ENCODE data around the gene HCRT.
"Not testable (repeated sequence)": the region's sequence is repeated elsewhere in the genome, so short reads cannot be mapped to it uniquely, and the experiment has no call there.

HCRT gene

DNA sequence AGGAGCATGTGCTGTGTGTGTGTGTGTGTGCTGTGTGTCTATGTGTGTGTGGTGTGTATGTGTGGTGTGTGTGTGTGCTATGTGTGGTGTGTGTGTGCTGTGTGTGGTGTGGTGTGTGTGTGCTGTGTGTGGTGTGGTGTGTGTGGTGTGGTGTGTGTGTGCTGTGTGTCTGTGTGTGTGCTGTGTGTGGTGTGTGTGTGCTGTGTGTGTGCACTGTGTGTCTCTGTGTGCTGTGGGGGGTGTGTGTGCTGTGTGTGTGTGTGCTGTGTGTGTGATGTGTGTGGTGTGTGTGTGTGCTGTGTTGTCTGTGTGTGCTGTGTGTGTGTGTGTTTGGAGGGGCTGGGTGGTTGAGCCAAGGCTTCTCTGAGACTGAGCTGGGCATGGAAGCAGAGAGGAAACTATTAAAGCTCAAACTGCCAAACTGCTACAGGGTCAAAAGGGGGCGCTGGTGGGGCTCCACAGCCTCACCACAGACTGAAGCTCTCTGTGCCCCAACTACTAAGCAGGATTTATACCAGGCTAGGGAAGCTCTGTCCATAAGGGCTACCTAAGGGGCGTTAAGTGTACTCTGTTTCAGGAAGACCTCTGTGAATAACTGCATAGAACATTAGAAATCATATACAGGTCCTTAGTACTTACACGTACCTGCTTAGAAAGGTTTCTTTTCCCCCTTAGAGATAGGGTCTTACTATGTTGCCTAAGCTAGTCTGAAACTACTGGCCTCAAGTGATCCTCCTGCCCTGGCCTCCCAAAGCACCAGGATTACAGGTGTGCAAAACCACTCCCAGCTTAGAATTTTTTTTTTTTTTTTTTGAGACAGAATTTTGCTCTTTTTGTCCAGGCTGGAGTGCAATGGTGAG lies 36.9 kb upstream of the HCRT start:
- Histone ChIP-seq H3K27ac (no peak overlapping the region), H3K9ac (ENCODE audit: insufficient read length) (no peak overlapping the region), H3K36me3 (ENCODE audit: insufficient read depth, low read length) (no peaks in the 10 kb centered on the region; the same call in 1 of the 2 replicates), H3K4me3 (no peak overlapping the region), H3K9me3 (ENCODE audit: low read depth, low read length) (no peaks in the 10 kb centered on the region)
- no peak for DNase-seq (ENCODE audit: low read depth, low spot score)
- TF ChIP-seq POLR2AphosphoS5 (IDR thresholded peaks at IDR 0.05; ENCODE audit: borderline replicate concordance, low read depth, low read length) (no peak), FOXP2 (optimal IDR thresholded peaks at IDR 0.05; ENCODE audit: control extremely low read depth, extremely low read length, insufficient read depth) (no peak), EZH2 (IDR thresholded peaks at IDR 0.05) (no peak)

DNA sequence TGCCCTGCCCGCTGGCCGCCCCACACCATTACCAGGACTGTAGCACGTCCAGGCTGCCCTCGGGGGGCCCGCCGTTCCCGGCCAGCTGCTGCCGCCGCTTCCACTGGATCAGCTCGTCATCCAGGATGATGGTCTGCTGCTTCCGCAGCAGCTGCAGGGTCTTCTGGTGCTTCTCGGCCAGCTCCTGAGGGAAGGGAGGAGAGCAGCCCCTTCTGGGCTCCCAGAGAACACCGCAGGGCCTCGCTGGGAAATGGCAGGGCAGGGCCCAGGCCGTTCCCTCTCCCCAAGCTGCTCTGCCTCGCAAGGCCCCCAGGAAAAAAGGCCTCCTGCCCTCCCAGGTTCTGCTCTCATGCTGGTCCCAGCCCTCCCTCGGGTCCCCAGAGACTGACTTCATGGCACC lies 34.0 kb upstream of the HCRT start:
- H3K27ac ChIP-seq; H3K36me3 ChIP-seq (ENCODE audit: insufficient read depth, low read length); H3K4me3 ChIP-seq; H3K9ac ChIP-seq (ENCODE audit: insufficient read length); H3K9me3 ChIP-seq (ENCODE audit: low read depth, low read length); DNase-seq (ENCODE audit: low read depth, low spot score): not testable (repeated sequence)

GRCh38 chr17:42214156-42214555 lies 28.9 kb upstream of the HCRT start:
- H3K9ac ChIP-seq (ENCODE audit: insufficient read length): no peak overlapping the region
- H3K4me3 ChIP-seq: no peak overlapping the region
- H3K27ac ChIP-seq: no peak overlapping the region
- H3K9me3 ChIP-seq (ENCODE audit: low read depth, low read length): no peaks in the 10 kb centered on the region
- H3K36me3 ChIP-seq (ENCODE audit: insufficient read depth, low read length): peaks cover 15% of the 10 kb centered on the region
- TF ChIP-seq POLR2AphosphoS5 (IDR thresholded peaks at IDR 0.05; ENCODE audit: borderline replicate concordance, low read depth, low read length) (no peak), EZH2 (IDR thresholded peaks at IDR 0.05) (no peak), FOXP2 (optimal IDR thresholded peaks at IDR 0.05; ENCODE audit: control extremely low read depth, extremely low read length, insufficient read depth) (no peak)
- DNase-seq (ENCODE audit: low read depth, low spot score): no peak

- no peak overlapping the region for H3K4me3 ChIP-seq
- H3K36me3 ChIP-seq (ENCODE audit: insufficient read depth, low read length): peaks cover 16% of the 10 kb centered on the region
- no peak for TF ChIP-seq POLR2AphosphoS5 (IDR thresholded peaks at IDR 0.05; ENCODE audit: borderline replicate concordance, low read depth, low read length)
- TF ChIP-seq EZH2 (IDR thresholded peaks at IDR 0.05): no peak
- no peak for TF ChIP-seq FOXP2 (optimal IDR thresholded peaks at IDR 0.05; ENCODE audit: control extremely low read depth, extremely low read length, insufficient read depth)
- no peak for DNase-seq (ENCODE audit: low read depth, low spot score)
- H3K9me3 ChIP-seq (ENCODE audit: low read depth, low read length): no peaks in the 10 kb centered on the region
- H3K27ac ChIP-seq: no peak overlapping the region
- H3K9ac ChIP-seq (ENCODE audit: insufficient read length): no peak overlapping the region
Observed at GRCh38 chr17:42212382-42212781, 27.1 kb upstream of the HCRT start.

GRCh38 chr17:42211921-42212341 lies 26.7 kb upstream of the HCRT start:
- DNase-seq (ENCODE audit: low read depth, low spot score); H3K9me3 ChIP-seq (ENCODE audit: low read depth, low read length); H3K27ac ChIP-seq; H3K9ac ChIP-seq (ENCODE audit: insufficient read length); H3K4me3 ChIP-seq: not testable (repeated sequence)
- H3K36me3 ChIP-seq (ENCODE audit: insufficient read depth, low read length): peaks cover 19% of the 10 kb centered on the region

DNA sequence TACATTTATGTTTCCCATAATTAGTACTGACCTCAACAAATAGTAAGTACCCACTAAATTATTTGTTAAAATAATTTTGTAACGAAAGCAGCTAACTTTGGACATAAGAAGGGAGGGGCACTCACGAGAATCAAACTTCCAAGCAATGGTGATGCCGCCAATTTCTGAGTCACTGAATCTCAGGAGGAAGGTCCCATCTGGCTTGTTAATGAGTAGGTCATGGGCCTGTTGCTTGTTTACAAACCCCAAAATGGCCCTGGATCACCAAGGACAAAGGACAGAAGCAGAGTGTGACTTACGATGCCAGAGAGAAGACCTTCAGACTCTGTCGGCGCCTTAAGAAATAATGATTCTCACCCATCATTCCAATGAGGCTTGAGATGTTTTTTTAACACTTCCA lies 24.8 kb upstream of the HCRT start:
- no peak for DNase-seq (ENCODE audit: low read depth, low spot score)
- no peaks in the 10 kb centered on the region for H3K9me3 ChIP-seq (ENCODE audit: low read depth, low read length)
- H3K27ac ChIP-seq: no peak overlapping the region
- H3K9ac ChIP-seq (ENCODE audit: insufficient read length): no peak overlapping the region
- H3K4me3 ChIP-seq: no peak overlapping the region
- no peak for TF ChIP-seq EZH2 (IDR thresholded peaks at IDR 0.05)
- no peak for TF ChIP-seq POLR2AphosphoS5 (IDR thresholded peaks at IDR 0.05; ENCODE audit: borderline replicate concordance, low read depth, low read length)
- no peak for TF ChIP-seq FOXP2 (optimal IDR thresholded peaks at IDR 0.05; ENCODE audit: control extremely low read depth, extremely low read length, insufficient read depth)
- H3K36me3 ChIP-seq (ENCODE audit: insufficient read depth, low read length): peaks cover 19% of the 10 kb centered on the region

- peaks cover 19% of the 10 kb centered on the region for H3K36me3 ChIP-seq (ENCODE audit: insufficient read depth, low read length)
Observed at GRCh38 chr17:42206153-42206612, 20.9 kb upstream of the HCRT start.

GRCh38 chr17:42203354-42203753 lies 18.1 kb upstream of the HCRT start:
- no peak overlapping the region for H3K4me3 ChIP-seq
- DNase-seq (ENCODE audit: low read depth, low spot score): no peak
- 0 out of 2 replicates have a peak, but pooled peaks cover 4% of the 10 kb centered on the region for H3K36me3 ChIP-seq (ENCODE audit: insufficient read depth, low read length)
- no peak overlapping the region for H3K9ac ChIP-seq (ENCODE audit: insufficient read length)
- no peaks in the 10 kb centered on the region for H3K9me3 ChIP-seq (ENCODE audit: low read depth, low read length)
- H3K27ac ChIP-seq: no peak overlapping the region
- TF ChIP-seq EZH2 (IDR thresholded peaks at IDR 0.05) (no peak), POLR2AphosphoS5 (IDR thresholded peaks at IDR 0.05; ENCODE audit: borderline replicate concordance, low read depth, low read length) (no peak), FOXP2 (optimal IDR thresholded peaks at IDR 0.05; ENCODE audit: control extremely low read depth, extremely low read length, insufficient read depth) (no peak)

More at GRCh38 chr17:42206153-42206612, 20.9 kb upstream of the HCRT start:
- not testable (repeated sequence) for DNase-seq (ENCODE audit: low read depth, low spot score); H3K9me3 ChIP-seq (ENCODE audit: low read depth, low read length); H3K9ac ChIP-seq (ENCODE audit: insufficient read length); H3K4me3 ChIP-seq; H3K27ac ChIP-seq

GRCh38 chr17:42202696-42203095 lies 17.4 kb upstream of the HCRT start:
- Histone ChIP-seq H3K4me3 (no peak overlapping the region), H3K36me3 (ENCODE audit: insufficient read depth, low read length) (0 out of 2 replicates have a peak, but pooled peaks cover 4% of the 10 kb centered on the region), H3K27ac (no peak overlapping the region), H3K9me3 (ENCODE audit: low read depth, low read length) (no peaks in the 10 kb centered on the region), H3K9ac (ENCODE audit: insufficient read length) (no peak overlapping the region)
- no peak for TF ChIP-seq EZH2 (IDR thresholded peaks at IDR 0.05)
- no peak for TF ChIP-seq FOXP2 (optimal IDR thresholded peaks at IDR 0.05; ENCODE audit: control extremely low read depth, extremely low read length, insufficient read depth)
- TF ChIP-seq POLR2AphosphoS5 (IDR thresholded peaks at IDR 0.05; ENCODE audit: borderline replicate concordance, low read depth, low read length): no peak
- DNase-seq (ENCODE audit: low read depth, low spot score): no peak
